Measurements from ENCODE around the gene TSACC.

- TF ChIP-seq REST (IDR thresholded peaks at IDR 0.05; ENCODE audit: insufficient read depth in 1 of 2, low read depth in 2 of 2, low read length in 2 of 2) = no peak
- TF ChIP-seq TAF1 (IDR thresholded peaks at IDR 0.05; ENCODE audit: borderline replicate concordance, insufficient read depth, low read length) = no peak
- TF ChIP-seq POLR2AphosphoS5 (IDR thresholded peaks at IDR 0.05; ENCODE audit: low read depth, low read length) = no peak
Measured at GRCh38 chr1:156384007-156384406, 45.7 kb downstream of the TSACC start.

Measured in PFSK-1 (cell line).